HL-60 (cell line): ENCODE results near the gene ENDOD1.

Source experiments
- DNase-seq, 2 experiments: peaks; one replicate each; pipeline ENCODE4 v3.0.0-alpha.2; 2010 to 2020; ENCODE audit warnings: low read depth in 1 of 2, low spot score in 1 of 2
- H3K27ac ChIP-seq: fragments of 250-450 bp; sonication (Bioruptor Pico); replicated peaks from 2 replicates; pipeline ENCODE4 v1.5.1; 2020; ENCODE audit warnings: mild to moderate bottlenecking, moderate library complexity
- H3K27me3 ChIP-seq: fragments of 250-450 bp; sonication (Bioruptor Pico); 2 replicates; pipeline ENCODE4 v1.5.1; 2021; ENCODE audit warnings: mild to moderate bottlenecking, moderate library complexity; ENCODE audit not compliant: insufficient read depth, poor library complexity, severe bottlenecking
- H3K4me3 ChIP-seq: replicated peaks from 2 replicates; pipeline ENCODE4 v1.5.1; 2011; ENCODE audit warnings: mild to moderate bottlenecking, control low read depth, low read length; ENCODE audit not compliant: insufficient read depth
- GABPA ChIP-seq: IDR thresholded peaks from 2 replicates; pipeline ENCODE4 v1.6.1; 2012; ENCODE audit warnings: low read depth
- POLR2AphosphoS5 ChIP-seq: IDR thresholded peaks from 2 replicates; pipeline ENCODE4 v1.6.1; 2012; ENCODE audit warnings: low read depth
- REST ChIP-seq: IDR thresholded peaks from 2 replicates; pipeline ENCODE4 v1.6.1; 2012; ENCODE audit warnings: low read depth; ENCODE audit not compliant: insufficient replicate concordance
- SPI1 ChIP-seq: IDR thresholded peaks from 2 replicates; pipeline ENCODE4 v1.6.1; 2012; ENCODE audit warnings: low read depth, mild to moderate bottlenecking, borderline replicate concordance
- TF ChIP-seq, protein P1 (sequence below): IDR thresholded peaks from one replicate; pipeline ENCODE4 v1.5.1; 2011; ENCODE audit warnings: low read length, control low read depth, inconsistent platforms; ENCODE audit not compliant: insufficient read depth

Gene ENDOD1

GRCh38 chr11:95102733-95103132 lies 13.1 kb downstream of the ENDOD1 start:
- no peak overlapping the region for H3K27ac ChIP-seq
- DNase-seq = no peak
- no peak overlapping the region for H3K4me3 ChIP-seq
- H3K27me3 ChIP-seq = no peaks in the 10 kb centered on the region
- no peak for TF ChIP-seq REST
- TF ChIP-seq, protein P1, sequence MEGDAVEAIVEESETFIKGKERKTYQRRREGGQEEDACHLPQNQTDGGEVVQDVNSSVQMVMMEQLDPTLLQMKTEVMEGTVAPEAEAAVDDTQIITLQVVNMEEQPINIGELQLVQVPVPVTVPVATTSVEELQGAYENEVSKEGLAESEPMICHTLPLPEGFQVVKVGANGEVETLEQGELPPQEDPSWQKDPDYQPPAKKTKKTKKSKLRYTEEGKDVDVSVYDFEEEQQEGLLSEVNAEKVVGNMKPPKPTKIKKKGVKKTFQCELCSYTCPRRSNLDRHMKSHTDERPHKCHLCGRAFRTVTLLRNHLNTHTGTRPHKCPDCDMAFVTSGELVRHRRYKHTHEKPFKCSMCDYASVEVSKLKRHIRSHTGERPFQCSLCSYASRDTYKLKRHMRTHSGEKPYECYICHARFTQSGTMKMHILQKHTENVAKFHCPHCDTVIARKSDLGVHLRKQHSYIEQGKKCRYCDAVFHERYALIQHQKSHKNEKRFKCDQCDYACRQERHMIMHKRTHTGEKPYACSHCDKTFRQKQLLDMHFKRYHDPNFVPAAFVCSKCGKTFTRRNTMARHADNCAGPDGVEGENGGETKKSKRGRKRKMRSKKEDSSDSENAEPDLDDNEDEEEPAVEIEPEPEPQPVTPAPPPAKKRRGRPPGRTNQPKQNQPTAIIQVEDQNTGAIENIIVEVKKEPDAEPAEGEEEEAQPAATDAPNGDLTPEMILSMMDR = no peak
- TF ChIP-seq SPI1 = no peak
- no peak for TF ChIP-seq POLR2AphosphoS5
- TF ChIP-seq GABPA = no peak

DNA sequence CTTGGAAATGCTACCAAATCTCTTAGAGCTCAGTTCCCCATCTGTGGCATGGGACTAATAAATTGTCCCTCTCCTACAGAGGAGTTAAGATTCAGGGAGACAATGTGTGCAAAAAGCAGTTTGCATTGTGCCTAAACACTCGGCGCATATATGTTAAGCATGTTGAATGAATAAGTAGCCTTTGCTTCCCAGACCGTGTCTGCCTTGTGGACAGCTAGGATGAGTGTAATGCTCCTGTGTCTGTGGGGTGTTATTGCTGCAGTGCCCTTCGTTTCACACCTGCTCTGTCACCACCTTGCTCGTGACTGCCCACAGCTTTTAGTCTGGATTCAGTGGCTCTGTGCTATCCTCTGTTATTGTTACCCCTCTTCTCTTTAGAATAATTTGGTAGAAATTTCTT lies 14.1 kb downstream of the ENDOD1 start:
- H3K27ac ChIP-seq = no peak overlapping the region
- no peak for TF ChIP-seq POLR2AphosphoS5
- no peak for TF ChIP-seq SPI1
- TF ChIP-seq, protein P1 = no peak
- TF ChIP-seq REST = no peak
- TF ChIP-seq GABPA = no peak

DNA sequence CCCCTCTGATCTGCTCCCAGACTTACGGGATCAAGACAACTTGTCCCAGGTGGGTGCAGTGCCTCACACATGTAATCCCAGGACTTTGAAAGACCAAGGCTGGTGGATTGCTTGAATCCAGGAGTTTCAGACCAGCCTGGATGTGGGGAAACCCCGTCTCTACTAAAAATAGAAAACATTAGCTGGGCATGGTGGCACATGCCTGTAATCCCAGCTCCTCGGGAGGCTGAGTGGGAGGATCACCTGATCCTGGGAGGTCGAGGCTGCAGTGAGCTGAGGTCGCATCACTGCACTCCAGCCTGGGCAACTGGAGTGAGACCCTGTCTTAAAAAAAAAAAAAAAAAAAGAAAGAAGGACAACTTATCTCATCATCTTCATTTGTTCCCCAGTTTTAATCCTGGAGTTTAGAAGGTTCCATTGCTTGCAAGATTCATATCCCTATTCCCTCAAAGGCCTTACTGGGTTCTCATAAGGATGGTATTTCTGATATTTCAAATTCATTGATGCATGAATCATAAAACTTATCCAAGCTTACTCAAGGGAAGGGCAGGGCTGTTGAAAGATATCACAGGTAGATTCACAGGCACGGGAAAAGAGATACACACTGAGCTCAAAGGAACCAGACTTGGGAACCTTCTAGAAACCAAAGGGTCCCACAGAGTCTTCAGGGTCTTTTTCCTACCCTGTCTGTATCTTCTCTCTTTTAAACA lies 14.6 kb downstream of the ENDOD1 start:
- TF ChIP-seq SPI1 = no peak
- no peak for TF ChIP-seq REST
- no peak for TF ChIP-seq POLR2AphosphoS5
- TF ChIP-seq, protein P1 = no peak
- TF ChIP-seq GABPA = no peak
- Histone ChIP-seq H3K27ac (no peak overlapping the region), H3K4me3 (no peak overlapping the region), H3K27me3 (no peaks in the 10 kb centered on the region)
- no peak for DNase-seq

More for the DNA sequence above, 14.1 kb downstream of the ENDOD1 start:
- no peaks in the 10 kb centered on the region for H3K27me3 ChIP-seq
- no peak overlapping the region for H3K4me3 ChIP-seq
- DNase-seq = no peak
